ENCODE measurements around the gene RAPGEF5.

RAPGEF5 gene

GRCh38 chr7:22238354-22239311, 118.3 kb downstream of the RAPGEF5 start:
- Histone ChIP-seq H3K4me3 (ENCODE audit: low read depth, low read length) (no peak overlapping the region), H3K36me3 (ENCODE audit: control insufficient read depth, insufficient read depth, low read length) (no peaks in the 10 kb centered on the region), H3K4me1 (ENCODE audit: control insufficient read depth, insufficient read depth, low read length) (peaks cover 8% of the 10 kb centered on the region; the same call in 1 of the 2 replicates), H3K27ac (ENCODE audit: low read depth, low read length) (no peak overlapping the region), H3K9me3 (ENCODE audit: control insufficient read depth, insufficient read depth, low read depth, low read length) (no peaks in the 10 kb centered on the region), H3K27me3 (ENCODE audit: control insufficient read depth, insufficient read depth, low read length) (no peaks in the 10 kb centered on the region), H3K9ac (ENCODE audit: low read length) (no peak overlapping the region)

GRCh38 chr7:22235134-22235533, 121.8 kb downstream of the RAPGEF5 start:
- no peaks in the 10 kb centered on the region for H3K27me3 ChIP-seq (ENCODE audit: control insufficient read depth, insufficient read depth, low read length)
- H3K27ac ChIP-seq (ENCODE audit: low read depth, low read length) = no peak overlapping the region

GRCh38 chr7:22234227-22234626, 122.7 kb downstream of the RAPGEF5 start:
- Histone ChIP-seq H3K9ac (ENCODE audit: low read length) (no peak overlapping the region), H3K4me1 (ENCODE audit: control insufficient read depth, insufficient read depth, low read length) (peaks cover 5% of the 10 kb centered on the region; the same call in 1 of the 2 replicates), H3K27ac (ENCODE audit: low read depth, low read length) (no peak overlapping the region), H3K27me3 (ENCODE audit: control insufficient read depth, insufficient read depth, low read length) (no peaks in the 10 kb centered on the region), H3K36me3 (ENCODE audit: control insufficient read depth, insufficient read depth, low read length) (no peaks in the 10 kb centered on the region), H3K4me3 (ENCODE audit: low read depth, low read length) (no peak overlapping the region), H3K9me3 (ENCODE audit: control insufficient read depth, insufficient read depth, low read depth, low read length) (no peaks in the 10 kb centered on the region)

More at GRCh38 chr7:22235134-22235533, 121.8 kb downstream of the RAPGEF5 start:
- Histone ChIP-seq H3K9ac (ENCODE audit: low read length) (no peak overlapping the region), H3K9me3 (ENCODE audit: control insufficient read depth, insufficient read depth, low read depth, low read length) (no peaks in the 10 kb centered on the region), H3K4me3 (ENCODE audit: low read depth, low read length) (no peak overlapping the region), H3K4me1 (ENCODE audit: control insufficient read depth, insufficient read depth, low read length) (peaks cover 5% of the 10 kb centered on the region; the same call in 1 of the 2 replicates), H3K36me3 (ENCODE audit: control insufficient read depth, insufficient read depth, low read length) (no peaks in the 10 kb centered on the region)

GRCh38 chr7:22231806-22232205, 125.1 kb downstream of the RAPGEF5 start:
- H3K9me3 ChIP-seq (ENCODE audit: control insufficient read depth, insufficient read depth, low read depth, low read length) = no peaks in the 10 kb centered on the region
- H3K4me1 ChIP-seq (ENCODE audit: control insufficient read depth, insufficient read depth, low read length) = peaks cover 5% of the 10 kb centered on the region; the same call in 1 of the 2 replicates
- no peaks in the 10 kb centered on the region for H3K27me3 ChIP-seq (ENCODE audit: control insufficient read depth, insufficient read depth, low read length)
- no peak overlapping the region for H3K27ac ChIP-seq (ENCODE audit: low read depth, low read length)
- H3K9ac ChIP-seq (ENCODE audit: low read length) = no peak overlapping the region
- H3K36me3 ChIP-seq (ENCODE audit: control insufficient read depth, insufficient read depth, low read length) = no peaks in the 10 kb centered on the region
- H3K4me3 ChIP-seq (ENCODE audit: low read depth, low read length) = no peak overlapping the region

GRCh38 chr7:22231141-22231540, 125.8 kb downstream of the RAPGEF5 start:
- Histone ChIP-seq H3K9me3 (ENCODE audit: control insufficient read depth, insufficient read depth, low read depth, low read length) (no peaks in the 10 kb centered on the region), H3K4me3 (ENCODE audit: low read depth, low read length) (no peak overlapping the region), H3K36me3 (ENCODE audit: control insufficient read depth, insufficient read depth, low read length) (no peaks in the 10 kb centered on the region), H3K9ac (ENCODE audit: low read length) (no peak overlapping the region), H3K27me3 (ENCODE audit: control insufficient read depth, insufficient read depth, low read length) (no peaks in the 10 kb centered on the region), H3K27ac (ENCODE audit: low read depth, low read length) (no peak overlapping the region), H3K4me1 (ENCODE audit: control insufficient read depth, insufficient read depth, low read length) (peaks cover 5% of the 10 kb centered on the region; the same call in 1 of the 2 replicates)

GRCh38 chr7:22230238-22230637, 126.7 kb downstream of the RAPGEF5 start:
- Histone ChIP-seq H3K27ac (ENCODE audit: low read depth, low read length) (no peak overlapping the region), H3K4me3 (ENCODE audit: low read depth, low read length) (no peak overlapping the region), H3K36me3 (ENCODE audit: control insufficient read depth, insufficient read depth, low read length) (no peaks in the 10 kb centered on the region), H3K27me3 (ENCODE audit: control insufficient read depth, insufficient read depth, low read length) (no peaks in the 10 kb centered on the region), H3K9me3 (ENCODE audit: control insufficient read depth, insufficient read depth, low read depth, low read length) (no peaks in the 10 kb centered on the region), H3K9ac (ENCODE audit: low read length) (no peak overlapping the region), H3K4me1 (ENCODE audit: control insufficient read depth, insufficient read depth, low read length) (peaks cover 5% of the 10 kb centered on the region; the same call in 1 of the 2 replicates)

GRCh38 chr7:22229148-22229547, 127.8 kb downstream of the RAPGEF5 start:
- Histone ChIP-seq H3K27ac (ENCODE audit: low read depth, low read length) (no peak overlapping the region), H3K4me1 (ENCODE audit: control insufficient read depth, insufficient read depth, low read length) (no peaks in the 10 kb centered on the region), H3K9me3 (ENCODE audit: control insufficient read depth, insufficient read depth, low read depth, low read length) (no peaks in the 10 kb centered on the region), H3K36me3 (ENCODE audit: control insufficient read depth, insufficient read depth, low read length) (no peaks in the 10 kb centered on the region), H3K27me3 (ENCODE audit: control insufficient read depth, insufficient read depth, low read length) (no peaks in the 10 kb centered on the region), H3K9ac (ENCODE audit: low read length) (no peak overlapping the region), H3K4me3 (ENCODE audit: low read depth, low read length) (no peak overlapping the region)

- Histone ChIP-seq H3K27ac (ENCODE audit: low read depth, low read length) (no peak overlapping the region), H3K9ac (ENCODE audit: low read length) (no peak overlapping the region), H3K4me1 (ENCODE audit: control insufficient read depth, insufficient read depth, low read length) (no peaks in the 10 kb centered on the region), H3K27me3 (ENCODE audit: control insufficient read depth, insufficient read depth, low read length) (no peaks in the 10 kb centered on the region), H3K4me3 (ENCODE audit: low read depth, low read length) (no peak overlapping the region), H3K36me3 (ENCODE audit: control insufficient read depth, insufficient read depth, low read length) (no peaks in the 10 kb centered on the region), H3K9me3 (ENCODE audit: control insufficient read depth, insufficient read depth, low read depth, low read length) (peaks cover 5% of the 10 kb centered on the region; the same call in 1 of the 2 replicates)
Observed at GRCh38 chr7:22223807-22224206, 133.1 kb downstream of the RAPGEF5 start.

GRCh38 chr7:22220941-22221340, 136.0 kb downstream of the RAPGEF5 start:
- Histone ChIP-seq H3K9ac (ENCODE audit: low read length) (no peak overlapping the region), H3K9me3 (ENCODE audit: control insufficient read depth, insufficient read depth, low read depth, low read length) (peaks cover 5% of the 10 kb centered on the region; the same call in 1 of the 2 replicates), H3K27ac (ENCODE audit: low read depth, low read length) (no peak overlapping the region), H3K4me3 (ENCODE audit: low read depth, low read length) (no peak overlapping the region), H3K36me3 (ENCODE audit: control insufficient read depth, insufficient read depth, low read length) (no peaks in the 10 kb centered on the region), H3K4me1 (ENCODE audit: control insufficient read depth, insufficient read depth, low read length) (no peaks in the 10 kb centered on the region), H3K27me3 (ENCODE audit: control insufficient read depth, insufficient read depth, low read length) (no peaks in the 10 kb centered on the region)

GRCh38 chr7:22219739-22220493, 137.0 kb downstream of the RAPGEF5 start:
- no peak overlapping the region for H3K4me3 ChIP-seq (ENCODE audit: low read depth, low read length)
- no peaks in the 10 kb centered on the region for H3K4me1 ChIP-seq (ENCODE audit: control insufficient read depth, insufficient read depth, low read length)
- H3K27me3 ChIP-seq (ENCODE audit: control insufficient read depth, insufficient read depth, low read length) = no peaks in the 10 kb centered on the region
- no peak overlapping the region for H3K27ac ChIP-seq (ENCODE audit: low read depth, low read length)
- H3K9ac ChIP-seq (ENCODE audit: low read length) = no peak overlapping the region
- H3K36me3 ChIP-seq (ENCODE audit: control insufficient read depth, insufficient read depth, low read length) = no peaks in the 10 kb centered on the region
- peaks cover 5% of the 10 kb centered on the region; the same call in 1 of the 2 replicates for H3K9me3 ChIP-seq (ENCODE audit: control insufficient read depth, insufficient read depth, low read depth, low read length)

- H3K36me3 ChIP-seq (ENCODE audit: control insufficient read depth, insufficient read depth, low read length) = no peaks in the 10 kb centered on the region
- H3K9me3 ChIP-seq (ENCODE audit: control insufficient read depth, insufficient read depth, low read depth, low read length) = peaks cover 5% of the 10 kb centered on the region; the same call in 1 of the 2 replicates
- no peak overlapping the region for H3K4me3 ChIP-seq (ENCODE audit: low read depth, low read length)
- no peaks in the 10 kb centered on the region for H3K27me3 ChIP-seq (ENCODE audit: control insufficient read depth, insufficient read depth, low read length)
- H3K27ac ChIP-seq (ENCODE audit: low read depth, low read length) = no peak overlapping the region
- no peak overlapping the region for H3K9ac ChIP-seq (ENCODE audit: low read length)
- H3K4me1 ChIP-seq (ENCODE audit: control insufficient read depth, insufficient read depth, low read length) = peaks cover 4% of the 10 kb centered on the region
Observed at GRCh38 chr7:22219036-22219435, 137.9 kb downstream of the RAPGEF5 start.
